ENCODE data around the gene PCNX1.

Gene PCNX1

GRCh38 chr14:71150737-71151136 is 243.5 kb downstream of the PCNX1 start:
- DNase-seq (ENCODE audit: low spot score), result no peak

DNA sequence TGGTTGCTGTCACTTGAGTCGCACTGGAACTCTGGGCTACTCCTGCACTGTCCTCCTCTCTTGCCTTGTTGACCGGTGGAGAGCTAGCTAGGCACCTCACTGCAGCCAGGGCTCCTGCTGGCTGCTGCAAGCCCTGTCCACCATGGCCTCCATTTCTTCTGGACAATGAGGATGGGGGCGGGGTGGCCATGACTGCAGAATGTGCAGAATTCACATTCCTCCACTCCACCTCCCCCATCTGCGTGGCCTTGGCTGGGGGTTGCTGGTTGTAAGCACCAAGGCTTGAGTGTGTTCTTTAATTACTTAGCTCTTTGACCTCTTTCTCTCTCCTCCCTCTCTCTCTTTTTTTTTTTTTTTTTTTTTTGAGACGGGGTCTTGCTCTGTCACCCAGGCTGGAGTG is 248.5 kb downstream of the PCNX1 start:
- no peak for DNase-seq (ENCODE audit: low spot score)

GRCh38 chr14:71163050-71163841 is 256.0 kb downstream of the PCNX1 start:
- DNase-seq (ENCODE audit: low spot score), result no peak

DNA sequence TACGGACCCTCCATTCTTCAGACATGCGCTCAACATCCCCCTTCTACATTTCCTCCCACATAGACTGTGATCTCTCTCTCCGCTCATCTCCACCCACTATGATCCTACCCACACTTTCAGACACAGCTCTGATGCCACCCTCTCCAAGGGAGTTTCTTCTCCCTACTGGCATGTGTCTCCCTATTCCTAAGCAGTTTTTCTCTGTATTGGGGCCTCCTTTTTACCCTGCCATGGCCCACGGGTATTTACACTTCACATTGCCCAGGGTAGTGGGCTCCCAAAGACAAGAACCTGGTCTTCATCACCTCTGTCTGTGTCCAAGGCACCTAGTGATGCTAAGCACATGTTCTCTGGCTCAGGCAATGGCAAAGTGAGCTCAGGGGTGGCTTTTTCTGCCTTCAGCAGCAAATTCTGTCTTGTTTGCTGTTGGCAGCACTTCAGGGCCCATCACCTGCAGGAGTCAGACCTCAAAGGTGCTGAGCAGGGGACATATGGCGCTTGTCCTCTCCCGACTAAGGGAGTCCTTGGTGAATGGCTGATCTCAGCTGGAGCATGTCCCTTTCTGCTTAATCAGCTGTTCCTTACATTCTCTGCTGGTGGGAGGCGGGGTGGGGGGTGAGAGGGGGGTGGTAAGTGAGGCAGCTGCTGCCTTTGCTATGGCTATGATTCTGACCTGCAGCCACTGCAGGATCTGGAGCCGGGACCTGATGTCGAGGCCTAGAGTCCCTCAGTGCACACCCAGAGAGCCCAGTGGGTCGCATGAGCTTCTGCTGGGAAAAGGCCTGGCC is 256.8 kb downstream of the PCNX1 start:
- no peak for DNase-seq (ENCODE audit: low spot score)
